ENCODE measurements around the gene GNA15. TPM values are rescaled to one million over a fixed set of nuclear protein-coding genes. Genes with fewer than 3 reads are reported as not detected.

GNA15 gene
- polyA plus RNA-seq, 3 donors = 38.7 to 45.0 (median 41.3) TPM

- H3K4me1 Mint-ChIP-seq = no peaks in the 10 kb centered on the region
- no peak overlapping the region for H3K4me3 Mint-ChIP-seq
- H3K4me2 ChIP-seq (replicated peaks; ENCODE audit: extremely low read depth, low read length, poor library complexity, severe bottlenecking) = no peak overlapping the region
- WGBS (ENCODE audit: insufficient coverage) = 94% methylated on average over 23 of the region's 24 CpGs
- H3K4me3 ChIP-seq (replicated peaks in 1 of 3; ENCODE audit: low read depth in 2 of 3, low read length in 3 of 3) = no peak overlapping the region
- H3K9ac ChIP-seq (ENCODE audit: insufficient read depth, low read length, poor library complexity, severe bottlenecking) = no peak overlapping the region
- H3K9me3 Mint-ChIP-seq = peaks cover 0 to 2% (median 0%) of the 10 kb centered on the region in 7 donors
- no peaks in the 10 kb centered on the region for H3K36me3 ChIP-seq (replicated peaks in 1 of 2; ENCODE audit: control insufficient read depth in 1 of 2, insufficient read depth in 2 of 2, low read length in 2 of 2)
- DNase-seq = no peak
- no peaks in the 10 kb centered on the region for H3K27me3 ChIP-seq (ENCODE audit: control insufficient read depth in 2 of 2, insufficient read depth in 2 of 2, low read length in 2 of 2)
- H3K36me3 Mint-ChIP-seq = peaks cover 0 to 2% of the 10 kb centered on the region in 2 donors
- peaks cover 0 to 7% (median 4%) of the 10 kb centered on the region in 3 donors for H3K27me3 Mint-ChIP-seq (ENCODE audit: low read depth in 3 of 3)
- no peak for TF ChIP-seq CTCF (IDR thresholded peaks at IDR 0.05)
- no peak overlapping the region for H3K27ac ChIP-seq (ENCODE audit: low read depth in 1 of 2, low read length in 2 of 2)
- no peaks in the 10 kb centered on the region for H3K79me2 ChIP-seq (ENCODE audit: insufficient read depth, low read length)
- H2AFZ ChIP-seq (ENCODE audit: insufficient read depth, low read depth, low read length, poor library complexity, severe bottlenecking) = no peak overlapping the region
- H4K20me1 ChIP-seq (ENCODE audit: insufficient read depth, low read length) = no peaks in the 10 kb centered on the region
- H3K4me1 ChIP-seq (ENCODE audit: control insufficient read depth in 1 of 2, insufficient read depth in 2 of 2, low read length in 2 of 2) = no peaks in the 10 kb centered on the region
- no peak overlapping the region for H3K27ac Mint-ChIP-seq
- intact Hi-C loops (cut with micrococcal nuclease) = no loop called here
- no peaks in the 10 kb centered on the region for H3K9me3 ChIP-seq (replicated peaks in 1 of 2; ENCODE audit: control insufficient read depth in 1 of 2, insufficient read depth in 1 of 2, low read length in 2 of 2)
Measured at GRCh38 chr19:3115916-3116602, 19.8 kb upstream of the GNA15 start.

GRCh38 chr19:3116621-3117020 lies 19.2 kb upstream of the GNA15 start:
- no peak overlapping the region for H3K4me2 ChIP-seq (replicated peaks; ENCODE audit: extremely low read depth, low read length, poor library complexity, severe bottlenecking)
- H3K4me1 Mint-ChIP-seq = no peaks in the 10 kb centered on the region
- WGBS (ENCODE audit: insufficient coverage) = 95% methylated on average over 19 of the region's 21 CpGs
- H3K79me2 ChIP-seq (ENCODE audit: insufficient read depth, low read length) = no peaks in the 10 kb centered on the region
- no peak for TF ChIP-seq CTCF (IDR thresholded peaks at IDR 0.05)
- H3K9ac ChIP-seq (ENCODE audit: insufficient read depth, low read length, poor library complexity, severe bottlenecking) = no peak overlapping the region
- peaks cover 0 to 7% of the 10 kb centered on the region in 2 donors for H3K36me3 Mint-ChIP-seq
- H4K20me1 ChIP-seq (ENCODE audit: insufficient read depth, low read length) = no peaks in the 10 kb centered on the region
- H3K9me3 Mint-ChIP-seq = peaks cover 0 to 2% (median 0%) of the 10 kb centered on the region in 7 donors
- no peaks in the 10 kb centered on the region for H3K36me3 ChIP-seq (replicated peaks in 1 of 2; ENCODE audit: control insufficient read depth in 1 of 2, insufficient read depth in 2 of 2, low read length in 2 of 2)
- no peak for DNase-seq
- no peak overlapping the region for H3K27ac ChIP-seq (ENCODE audit: low read depth in 1 of 2, low read length in 2 of 2)
- H2AFZ ChIP-seq (ENCODE audit: insufficient read depth, low read depth, low read length, poor library complexity, severe bottlenecking) = no peak overlapping the region
- no peak overlapping the region for H3K4me3 ChIP-seq (replicated peaks in 1 of 3; ENCODE audit: low read depth in 2 of 3, low read length in 3 of 3)
- peaks cover 0 to 5% (median 4%) of the 10 kb centered on the region in 3 donors for H3K27me3 Mint-ChIP-seq (ENCODE audit: low read depth in 3 of 3)
- H3K4me3 Mint-ChIP-seq = no peak overlapping the region
- no peaks in the 10 kb centered on the region for H3K4me1 ChIP-seq (ENCODE audit: control insufficient read depth in 1 of 2, insufficient read depth in 2 of 2, low read length in 2 of 2)
- H3K27me3 ChIP-seq (ENCODE audit: control insufficient read depth in 2 of 2, insufficient read depth in 2 of 2, low read length in 2 of 2) = no peaks in the 10 kb centered on the region
- H3K9me3 ChIP-seq (replicated peaks in 1 of 2; ENCODE audit: control insufficient read depth in 1 of 2, insufficient read depth in 1 of 2, low read length in 2 of 2) = no peaks in the 10 kb centered on the region
- no peak overlapping the region for H3K27ac Mint-ChIP-seq
- intact Hi-C loops (cut with micrococcal nuclease) = no loop called here
